Gastroesophageal sphincter (tissue), 4 donors: Measurements from ENCODE around the gene FAM228A. TPM values are rescaled to one million over a fixed set of nuclear protein-coding genes. Genes with fewer than 3 reads are reported as not detected.

Experiments
- ATAC-seq: fragments of 150-250 bp; one replicate; pipeline ENCODE4 v1.9.1; 2016; ENCODE audit warnings: mild to moderate bottlenecking, moderate library complexity
- H3K27ac ChIP-seq, 4 donors: fragments of 200-600 bp; sonication (generic) in 3 of 4; 1 replicate in 3 of 4; 2 replicates in 1 of 4; pipeline ENCODE4 v1.5.1; 2016 to 2019
- H3K27me3 ChIP-seq: fragments of 200-600 bp; sonication (generic); one replicate; pipeline ENCODE4 v1.5.1; 2019
- H3K36me3 ChIP-seq, 2 donors: fragments of 200-600 bp; sonication (generic); one replicate each; pipeline ENCODE4 v1.5.1; 2019; ENCODE audit warnings: control low read depth in 1 of 2
- H3K4me1 ChIP-seq, 3 donors: fragments of 200-600 bp; sonication (generic); 1 replicate in 2 of 3; 2 replicates in 1 of 3; pipeline ENCODE4 v1.5.1; 2016 to 2019; ENCODE audit warnings: control low read depth in 2 of 3
- H3K4me3 ChIP-seq, 2 donors: fragments of 200-600 bp; sonication (generic); one replicate each; pipeline ENCODE4 v1.5.1; 2019; ENCODE audit warnings: mild to moderate bottlenecking in 1 of 2, moderate library complexity in 1 of 2
- H3K9me3 ChIP-seq, 3 donors: fragments of 200-600 bp; sonication (generic); one replicate each; pipeline ENCODE4 v1.5.1; 2017 to 2019; ENCODE audit warnings: control low read depth in 2 of 3
- EP300 ChIP-seq: sonication (generic); formaldehyde crosslinking; IDR thresholded peaks from one replicate; pipeline ENCODE4 v1.6.1; 2017; ENCODE audit warnings: antibody characterized with exemption, mild to moderate bottlenecking
- POLR2A ChIP-seq, 2 donors: fragments of 450-650 bp; IDR thresholded peaks; one replicate each; pipeline ENCODE4 v1.6.1; 2017; ENCODE audit warnings: antibody characterized with exemption in 2 of 2, mild to moderate bottlenecking in 2 of 2, moderate library complexity in 1 of 2
- POLR2AphosphoS5 ChIP-seq: sonication (generic); formaldehyde crosslinking; IDR thresholded peaks from one replicate; pipeline ENCODE4 v1.6.1; 2017; ENCODE audit warnings: antibody characterized with exemption
- WGBS, 2 donors: methylation state at CpG; one replicate each; pipeline ENCODE4 v1.1.5; 2018; ENCODE audit warnings: low coverage in 1 of 2; 5-methylcytosine and 5-hydroxymethylcytosine counted together
- total RNA-seq, 4 donors: library from RNA; depleted of rRNA; stranded (reverse); fragments of >200 nt; gene quantifications; one replicate each; pipeline ENCODE4 v1.1.0, GENCODE V29; 2016
- TF ChIP-seq, protein P1 (sequence below), 4 experiments: fragments of 200-600 bp in 2 of 4; fragments of 450-650 bp in 2 of 4; sonication (generic) in 1 of 4; IDR thresholded peaks; one replicate each; pipeline ENCODE4 v1.5.1; 2017 to 2019; ENCODE audit warnings: antibody characterized with exemption in 4 of 4, mild to moderate bottlenecking in 2 of 4, moderate library complexity in 2 of 4

FAM228A gene
- total RNA-seq, 4 donors from 2014 or later, result 0.54 to 3.7 (median 2.0) TPM

GRCh38 chr2:24209389-24210105 is 34.7 kb downstream of the FAM228A start:
- Histone ChIP-seq H3K36me3 (peaks cover 0 to 96% of the 10 kb centered on the region in 2 donors), H3K27ac (no peak overlapping the region), H3K27me3 (no peaks in the 10 kb centered on the region), H3K4me3 (no peak overlapping the region), H3K4me1 (no peaks in the 10 kb centered on the region), H3K9me3 (no peaks in the 10 kb centered on the region)
- TF ChIP-seq POLR2A (IDR thresholded peaks at IDR 0.05), result no peak
- no peak for TF ChIP-seq EP300
- TF ChIP-seq POLR2AphosphoS5, result no peak
- TF ChIP-seq, protein P1, sequence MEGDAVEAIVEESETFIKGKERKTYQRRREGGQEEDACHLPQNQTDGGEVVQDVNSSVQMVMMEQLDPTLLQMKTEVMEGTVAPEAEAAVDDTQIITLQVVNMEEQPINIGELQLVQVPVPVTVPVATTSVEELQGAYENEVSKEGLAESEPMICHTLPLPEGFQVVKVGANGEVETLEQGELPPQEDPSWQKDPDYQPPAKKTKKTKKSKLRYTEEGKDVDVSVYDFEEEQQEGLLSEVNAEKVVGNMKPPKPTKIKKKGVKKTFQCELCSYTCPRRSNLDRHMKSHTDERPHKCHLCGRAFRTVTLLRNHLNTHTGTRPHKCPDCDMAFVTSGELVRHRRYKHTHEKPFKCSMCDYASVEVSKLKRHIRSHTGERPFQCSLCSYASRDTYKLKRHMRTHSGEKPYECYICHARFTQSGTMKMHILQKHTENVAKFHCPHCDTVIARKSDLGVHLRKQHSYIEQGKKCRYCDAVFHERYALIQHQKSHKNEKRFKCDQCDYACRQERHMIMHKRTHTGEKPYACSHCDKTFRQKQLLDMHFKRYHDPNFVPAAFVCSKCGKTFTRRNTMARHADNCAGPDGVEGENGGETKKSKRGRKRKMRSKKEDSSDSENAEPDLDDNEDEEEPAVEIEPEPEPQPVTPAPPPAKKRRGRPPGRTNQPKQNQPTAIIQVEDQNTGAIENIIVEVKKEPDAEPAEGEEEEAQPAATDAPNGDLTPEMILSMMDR (IDR thresholded peaks at IDR 0.05), result no peak
- ATAC-seq, result no peak
- 68 to 87% methylated on average over 7 of the region's 17 CpGs for WGBS, 2 donors

GRCh38 chr2:24210106-24210455 is 35.2 kb downstream of the FAM228A start:
- ATAC-seq, result no peak
- H3K9me3 ChIP-seq, result no peaks in the 10 kb centered on the region
- H3K27me3 ChIP-seq, result no peaks in the 10 kb centered on the region
- no peak for TF ChIP-seq POLR2AphosphoS5
- peaks cover 0 to 96% of the 10 kb centered on the region in 2 donors for H3K36me3 ChIP-seq
- WGBS, 2 donors, result 100% methylated on average over 1 of the region's 2 CpGs; no CpG with 5 or more reads in 1 of the 2 donors
- H3K4me1 ChIP-seq, result no peaks in the 10 kb centered on the region
- no peak overlapping the region for H3K27ac ChIP-seq
- H3K4me3 ChIP-seq, result no peak overlapping the region

DNA sequence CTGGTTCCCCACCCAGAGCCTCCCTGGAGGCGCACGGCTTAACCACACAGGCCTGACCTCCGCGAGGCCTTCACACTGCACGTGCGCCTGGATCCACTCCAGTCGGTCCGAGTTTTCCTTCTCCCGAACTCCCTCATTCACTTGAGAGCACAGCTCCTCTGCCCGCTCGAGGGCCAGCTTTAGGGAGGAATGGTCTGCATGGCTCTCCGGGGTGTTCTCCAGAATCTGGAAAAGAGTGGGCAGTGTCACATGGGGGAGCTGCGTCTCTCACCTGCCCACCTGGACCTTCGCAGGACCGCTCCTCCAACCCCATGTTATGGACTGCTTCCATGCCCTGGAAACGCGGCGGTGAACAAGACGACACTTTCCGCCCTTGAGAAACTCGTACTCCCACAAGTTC is 35.9 kb downstream of the FAM228A start:
- Histone ChIP-seq H3K27me3 (no peaks in the 10 kb centered on the region), H3K27ac (no peak overlapping the region), H3K9me3 (no peaks in the 10 kb centered on the region), H3K36me3 (peaks cover 0 to 96% of the 10 kb centered on the region in 2 donors), H3K4me1 (no peaks in the 10 kb centered on the region), H3K4me3 (no peak overlapping the region)
- no peak for ATAC-seq
- WGBS, 2 donors, result 77 to 100% methylated on average over 4 to 5 of the region's 21 CpGs
- TF ChIP-seq POLR2A (IDR thresholded peaks at IDR 0.05) (no peak), POLR2AphosphoS5 (no peak), EP300 (no peak)
- TF ChIP-seq, protein P1 (IDR thresholded peaks at IDR 0.05), result no peak

- H3K27ac ChIP-seq, result no peak overlapping the region
- no peaks in the 10 kb centered on the region for H3K4me1 ChIP-seq
- H3K36me3 ChIP-seq, result peaks cover 0 to 96% of the 10 kb centered on the region in 2 donors
- 70 to 72% methylated on average over 7 of the region's 7 CpGs for WGBS, 2 donors
- no peak overlapping the region for H3K4me3 ChIP-seq
- TF ChIP-seq POLR2AphosphoS5, result no peak
- TF ChIP-seq POLR2A (IDR thresholded peaks at IDR 0.05), result no peak
- TF ChIP-seq, protein P1 (IDR thresholded peaks at IDR 0.05), result no peak
- TF ChIP-seq EP300, result no peak
- ATAC-seq, result no peak
- H3K9me3 ChIP-seq, result no peaks in the 10 kb centered on the region
- no peaks in the 10 kb centered on the region for H3K27me3 ChIP-seq
Observed at GRCh38 chr2:24211408-24211807, 36.6 kb downstream of the FAM228A start.

- WGBS, 2 donors, result 88 to 90% methylated on average over 3 of the region's 3 CpGs
- H3K36me3 ChIP-seq, result peaks cover 0 to 96% of the 10 kb centered on the region in 2 donors
- H3K9me3 ChIP-seq, result no peaks in the 10 kb centered on the region
- no peak overlapping the region for H3K4me3 ChIP-seq
- H3K27ac ChIP-seq, result no peak overlapping the region
- no peaks in the 10 kb centered on the region for H3K27me3 ChIP-seq
- no peak for ATAC-seq
- no peak for TF ChIP-seq POLR2AphosphoS5
- TF ChIP-seq POLR2A (IDR thresholded peaks at IDR 0.05), result no peak
- TF ChIP-seq, protein P1 (IDR thresholded peaks at IDR 0.05), result no peak
- TF ChIP-seq EP300, result no peak
- H3K4me1 ChIP-seq, result no peaks in the 10 kb centered on the region
Observed at GRCh38 chr2:24214880-24215279, 40.0 kb downstream of the FAM228A start.
